Stimulated activated CD4-positive, alpha-beta T cell treated with anti-CD3 and anti-CD28 coated beads, TNF-alpha, amount 100 ng/mL, for 48 hours (primary cell): ENCODE data around the gene HSPB8.

Experiments used
- DNase-seq, 3 donors: peaks; one replicate each; pipeline ENCODE4 v3.0.0-alpha.2; 2020; ENCODE audit warnings: low read depth in 3 of 3

Gene HSPB8, protein sequence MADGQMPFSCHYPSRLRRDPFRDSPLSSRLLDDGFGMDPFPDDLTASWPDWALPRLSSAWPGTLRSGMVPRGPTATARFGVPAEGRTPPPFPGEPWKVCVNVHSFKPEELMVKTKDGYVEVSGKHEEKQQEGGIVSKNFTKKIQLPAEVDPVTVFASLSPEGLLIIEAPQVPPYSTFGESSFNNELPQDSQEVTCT

DNA sequence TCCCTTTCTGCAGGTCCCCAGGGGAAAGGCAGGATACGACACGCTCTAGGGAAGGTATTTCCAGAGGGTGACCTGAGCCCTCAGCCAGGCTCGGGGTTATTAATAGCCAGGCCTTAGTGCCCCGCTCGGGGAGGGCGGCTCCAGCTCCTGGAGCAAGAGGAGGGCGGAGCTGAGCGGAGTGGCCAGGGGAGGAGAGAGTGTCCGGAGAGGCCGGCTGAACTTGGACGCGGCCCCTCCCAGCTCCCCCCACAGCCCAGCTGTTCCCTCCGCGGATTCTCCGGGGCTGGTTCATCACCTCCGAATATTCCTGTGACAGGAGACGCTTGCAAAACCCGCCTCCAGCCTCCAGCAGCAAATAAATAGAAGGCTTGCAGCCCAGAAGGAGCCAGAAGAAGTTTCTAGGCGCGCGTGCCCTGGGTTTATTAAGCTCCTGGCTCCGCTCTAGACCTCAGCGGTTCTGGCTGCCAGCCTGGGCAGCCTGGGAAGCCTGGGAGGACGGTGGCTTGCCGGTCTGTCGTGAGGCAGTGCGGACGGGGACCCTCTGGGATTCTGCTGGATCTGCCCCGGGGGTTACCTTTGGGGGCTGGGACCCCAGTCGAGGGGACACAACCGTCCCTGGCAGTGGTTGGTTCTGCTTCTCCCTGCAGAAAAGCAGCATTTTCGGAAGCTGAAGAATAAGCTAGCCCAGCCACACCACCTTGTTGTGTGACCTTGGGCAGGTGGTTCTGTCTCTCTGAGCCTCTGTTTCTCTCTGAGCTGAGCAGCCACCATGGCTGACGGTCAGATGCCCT is at the start of gene HSPB8:
Gene HSPB8 (plus strand): TSS at position 388 of the 791 bp plus-strand sequence. CDS start 382 bp downstream, at position 770.
- DNase-seq: no peak

DNA sequence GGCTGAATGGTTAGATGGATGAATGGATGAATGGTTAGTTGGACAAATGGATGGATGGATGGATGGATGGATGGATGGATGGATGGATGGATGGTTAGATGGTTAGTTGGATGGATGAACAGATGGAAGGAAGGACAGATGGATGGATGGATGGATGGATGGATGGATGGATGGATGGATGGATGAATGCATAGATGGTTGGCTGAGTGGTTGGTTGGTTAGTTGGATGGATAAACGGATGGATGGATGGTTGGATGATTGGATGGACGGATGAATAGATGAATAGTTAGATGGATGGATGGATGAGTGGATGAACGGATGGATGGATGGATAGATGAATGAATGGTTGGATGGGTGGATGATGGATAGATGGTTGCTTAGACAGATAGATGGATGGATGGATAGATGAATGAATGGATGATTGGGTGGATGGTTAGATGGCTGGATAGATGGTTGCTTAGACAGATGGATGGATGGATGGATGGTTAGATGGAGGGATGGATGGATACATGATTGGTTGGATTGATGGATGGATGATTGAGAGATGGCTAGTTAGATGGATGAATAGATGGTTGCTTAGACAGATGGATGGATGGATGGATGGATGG is 48.8 kb upstream of the HSPB8 start:
- DNase-seq: no peak

DNA sequence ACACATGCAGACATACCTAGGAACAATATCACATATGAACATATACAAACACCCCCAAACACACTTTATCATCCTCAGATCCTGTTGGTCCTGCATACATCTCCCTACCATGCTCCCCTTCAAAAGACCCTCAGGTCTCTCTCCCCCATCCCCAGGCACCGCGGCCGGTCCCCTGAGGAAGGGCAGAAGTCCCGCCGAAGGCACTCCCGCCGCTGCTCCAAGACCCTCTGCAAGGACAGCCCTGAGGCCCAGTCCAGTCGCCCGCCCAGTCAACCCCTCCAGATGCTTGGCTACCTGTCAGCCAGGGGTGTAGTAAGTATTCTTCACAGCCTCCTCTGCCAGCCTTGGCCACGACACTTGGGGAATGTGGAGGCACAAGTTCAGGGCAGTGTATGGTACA is 48.2 kb upstream of the HSPB8 start:
- DNase-seq: no peak

DNA sequence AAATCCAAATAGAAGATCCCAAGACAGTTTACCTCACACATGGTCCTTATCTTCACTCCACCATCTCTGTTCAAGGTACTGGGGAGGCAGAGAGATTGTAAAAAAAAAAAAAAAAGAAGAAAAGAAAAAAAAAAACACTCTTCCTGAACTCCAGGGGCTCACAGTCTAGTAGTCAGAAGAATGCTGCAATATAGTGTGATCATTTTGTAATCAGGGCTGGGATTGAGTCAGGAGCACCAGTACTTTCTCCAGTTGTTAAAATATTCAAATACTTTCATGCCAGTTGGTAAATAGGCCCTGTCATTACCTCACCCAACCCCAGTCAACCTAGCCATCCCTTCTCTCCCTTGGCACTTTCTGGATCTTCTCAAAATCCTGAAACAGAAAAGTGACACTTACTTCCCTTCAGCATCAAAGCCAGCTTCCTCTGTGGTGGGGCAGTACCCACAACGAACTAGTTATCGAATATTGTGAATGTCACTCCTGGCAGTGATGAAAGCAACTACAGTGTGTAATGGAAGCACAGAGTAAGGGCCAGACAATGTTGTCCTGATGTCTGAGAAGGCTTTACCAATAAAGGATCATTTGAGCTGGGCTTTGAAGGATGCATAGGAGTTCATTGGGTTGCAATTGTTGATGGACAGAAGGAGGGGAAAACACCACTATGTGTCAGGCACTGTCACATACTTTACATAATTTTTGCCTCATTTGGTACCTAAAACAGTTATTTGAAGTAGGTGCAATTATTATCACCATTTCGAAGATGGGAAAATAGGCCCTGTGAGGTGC is 44.3 kb upstream of the HSPB8 start:
- DNase-seq: no peak

DNA sequence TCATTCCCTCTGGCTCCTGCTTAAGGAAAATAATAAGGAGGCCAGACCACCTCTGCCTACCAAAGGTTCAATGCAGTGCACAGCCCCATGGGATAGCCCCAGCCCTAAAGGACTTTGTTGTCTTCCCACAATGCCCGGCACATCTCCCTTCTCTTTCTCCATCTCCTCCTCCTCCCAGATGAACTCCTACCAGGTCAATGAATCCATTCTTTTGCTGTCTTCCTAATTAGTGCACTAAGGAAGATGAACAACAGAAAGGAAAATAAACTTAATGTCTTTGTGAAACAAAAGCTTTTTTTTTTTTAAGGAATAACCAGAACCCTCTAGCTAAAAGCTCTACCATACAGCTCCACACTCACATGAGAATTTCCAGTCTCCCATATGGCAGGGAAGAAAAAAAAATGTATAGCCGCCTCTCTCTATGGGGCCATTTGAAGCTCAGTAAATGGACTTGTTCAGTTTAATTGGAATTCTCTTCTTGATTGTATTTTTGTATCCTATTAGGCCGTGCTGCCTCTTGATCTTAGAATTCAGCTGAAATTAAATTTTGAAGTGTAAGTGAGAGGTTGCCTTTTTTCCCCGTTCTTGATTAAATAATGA is 41.8 kb upstream of the HSPB8 start:
- no peak for DNase-seq

DNA sequence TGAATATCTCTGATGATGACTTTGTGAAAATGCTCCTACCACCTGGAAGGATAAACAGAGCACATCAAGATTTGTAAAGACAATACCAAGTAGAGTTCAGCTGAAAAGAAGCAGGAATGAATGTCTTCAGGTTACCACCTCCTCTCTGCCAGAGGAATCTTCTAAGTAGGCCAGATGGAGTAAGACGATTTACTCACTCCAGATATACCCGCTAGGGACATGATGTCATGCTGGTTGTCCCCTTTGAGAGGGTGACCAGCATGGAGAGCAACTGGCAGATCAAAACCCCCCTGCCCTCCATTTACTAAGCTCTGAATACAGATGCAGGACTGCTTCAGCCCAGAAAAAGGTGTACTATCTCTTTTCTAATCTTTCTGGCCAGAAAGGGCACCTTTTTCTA is 39.3 kb upstream of the HSPB8 start:
- no peak for DNase-seq

DNA sequence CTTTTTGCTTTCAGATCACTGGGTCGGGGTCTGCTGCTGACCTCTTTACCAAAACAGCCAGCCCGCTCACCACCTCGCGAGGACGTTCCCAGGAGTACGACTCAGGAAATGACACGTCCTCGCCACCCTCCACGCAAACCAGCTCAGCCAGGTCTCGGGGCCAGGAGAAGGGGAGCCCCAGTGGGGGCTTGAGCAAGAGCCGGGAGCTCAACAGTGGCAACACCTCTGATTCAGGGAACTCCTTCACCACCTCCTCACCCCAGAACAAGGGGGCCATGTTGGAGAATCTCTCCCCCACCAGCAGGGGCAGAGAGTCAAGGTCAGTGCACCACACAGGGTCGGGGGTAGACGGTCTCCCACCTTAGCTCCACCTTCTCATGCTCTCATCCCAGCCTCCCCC is 33.4 kb upstream of the HSPB8 start:
- no peak for DNase-seq

DNA sequence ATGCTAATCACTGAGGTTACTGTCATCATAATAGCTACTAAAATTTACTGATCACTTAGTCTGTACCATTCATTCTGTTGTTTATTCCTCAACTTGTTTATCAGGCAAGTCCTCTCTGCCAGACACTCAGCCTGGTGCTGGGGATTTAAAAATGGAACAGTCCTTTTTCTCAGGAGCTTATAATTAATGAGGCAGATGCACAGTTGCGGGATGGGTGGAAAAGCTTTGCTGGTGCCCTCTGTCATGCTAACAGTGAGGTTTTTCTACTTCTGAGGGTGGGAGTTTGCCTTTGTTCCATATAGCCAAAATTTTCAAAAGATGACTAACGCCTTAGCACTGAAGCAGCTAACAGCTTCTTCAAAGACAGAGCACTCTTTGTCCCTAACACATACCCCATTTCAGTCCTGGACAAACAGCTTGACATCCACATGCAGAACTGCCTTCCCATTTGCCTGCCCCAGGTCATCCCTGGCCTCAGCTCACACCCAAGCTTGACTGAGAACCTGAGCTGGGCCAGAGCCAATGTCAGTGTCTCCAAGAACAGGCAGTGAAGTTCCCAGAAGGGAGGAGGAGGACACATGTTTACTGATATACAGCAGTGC is 30.8 kb upstream of the HSPB8 start:
- no peak for DNase-seq

DNA sequence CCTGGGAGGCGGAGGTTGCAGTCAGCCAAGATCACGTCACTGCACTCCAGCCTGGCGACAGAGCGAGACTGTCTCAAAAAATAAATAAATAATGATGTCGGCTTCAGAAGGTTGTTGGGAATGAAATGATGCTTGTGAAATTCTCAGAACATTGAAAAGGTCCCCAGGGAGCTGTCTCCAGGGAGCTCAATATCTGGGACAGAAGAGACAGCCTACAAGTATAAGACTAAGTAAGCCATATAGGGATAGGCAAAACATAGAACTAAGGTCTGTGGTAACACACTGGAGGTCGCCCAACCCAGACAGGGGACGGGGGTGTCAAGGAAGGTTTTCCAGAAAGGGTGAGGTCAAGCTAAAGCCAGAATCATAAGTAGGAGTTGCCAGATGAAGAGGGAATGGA is 29.5 kb upstream of the HSPB8 start:
- DNase-seq: no peak

DNA sequence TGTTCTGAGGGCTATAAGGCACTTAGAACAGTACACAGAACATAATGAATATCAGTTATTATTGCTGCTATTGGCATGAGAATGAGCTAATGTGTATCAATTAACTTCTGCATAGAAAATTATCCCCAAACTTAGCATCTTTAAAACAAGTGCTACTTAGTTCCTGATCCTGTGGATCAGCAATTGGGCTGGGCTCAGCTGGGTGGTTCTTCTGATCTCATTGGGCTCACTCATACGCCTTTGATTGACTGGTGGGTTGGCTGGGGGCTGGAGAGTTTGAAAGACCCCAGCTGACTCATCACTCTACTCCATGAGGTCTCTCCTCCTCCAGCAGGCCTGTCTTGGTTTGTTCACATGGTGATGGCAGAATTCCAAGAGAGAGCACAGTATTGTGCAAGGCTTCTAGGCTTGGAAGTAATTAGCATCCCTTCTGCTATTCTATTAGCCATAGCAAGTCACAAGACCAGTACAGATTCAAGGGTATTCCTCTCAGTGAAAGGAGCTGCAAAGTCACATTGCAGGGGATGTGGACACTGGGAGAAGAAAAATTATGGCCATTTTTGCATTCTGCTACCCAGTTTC is 27.2 kb upstream of the HSPB8 start:
- no peak for DNase-seq

DNA sequence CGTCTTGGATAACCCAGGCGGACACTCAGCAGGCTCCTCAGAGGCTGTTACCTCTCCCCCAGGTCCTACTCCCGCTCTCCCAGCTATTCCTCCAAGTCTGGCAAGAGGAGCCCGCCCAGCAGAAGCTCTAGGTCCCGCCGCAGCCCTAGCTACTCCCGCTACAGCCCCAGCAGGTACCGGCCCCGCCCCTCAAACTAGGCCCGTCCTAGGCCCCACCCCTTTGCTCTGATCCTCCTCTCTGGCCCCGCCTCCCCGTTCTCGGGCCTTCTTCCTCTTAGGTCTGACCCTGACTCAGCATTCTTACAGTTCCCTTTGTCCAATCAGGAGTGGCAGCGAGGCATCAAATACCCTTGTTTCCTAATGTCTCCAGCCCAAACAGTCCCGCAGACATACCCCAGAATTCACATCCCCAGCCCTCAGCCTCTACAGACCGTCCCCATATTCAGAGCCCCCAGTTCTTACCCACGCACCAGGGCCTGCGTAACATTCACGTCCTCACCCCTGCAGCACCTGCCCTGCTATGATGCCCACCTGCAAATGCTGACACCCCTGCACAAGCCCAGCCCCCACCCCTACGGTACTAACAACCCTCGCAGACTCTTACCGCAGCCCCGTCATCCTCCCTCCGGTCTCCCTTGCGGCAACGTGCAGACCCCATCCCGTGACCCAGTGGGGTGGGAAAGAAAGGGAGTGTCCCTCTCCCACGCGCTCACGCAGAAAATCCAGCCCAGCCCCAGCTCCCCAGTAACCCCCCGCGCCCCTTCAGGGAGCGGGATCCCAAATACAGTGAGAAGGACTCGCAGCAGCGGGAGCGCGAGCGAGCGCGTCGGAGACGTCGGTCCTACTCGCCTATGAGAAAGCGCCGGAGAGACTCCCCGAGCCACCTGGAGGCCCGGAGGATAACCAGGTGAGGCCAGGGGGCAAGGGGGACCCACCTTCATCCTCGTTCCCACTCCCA is 25.0 kb upstream of the HSPB8 start:
- DNase-seq: no peak

DNA sequence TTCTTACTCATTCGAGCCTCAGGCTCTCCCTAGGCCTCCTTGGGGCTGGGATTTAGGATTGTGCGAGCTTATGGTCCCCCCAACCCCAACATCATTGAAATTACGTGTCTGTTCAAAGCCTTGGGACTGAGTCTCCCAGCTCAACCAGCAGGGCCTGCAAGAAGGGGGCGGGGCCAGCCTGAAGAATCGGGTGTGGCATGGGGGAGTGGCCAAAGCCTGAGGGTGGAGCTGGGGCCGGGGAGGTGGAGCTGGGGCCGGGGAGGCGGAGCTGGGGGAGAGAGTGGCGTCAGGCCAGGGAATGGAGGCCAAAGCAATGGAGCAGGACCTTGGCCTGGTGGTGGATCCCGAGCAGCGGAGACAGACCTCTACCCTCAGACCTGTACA is 24.3 kb upstream of the HSPB8 start:
- no peak for DNase-seq

DNA sequence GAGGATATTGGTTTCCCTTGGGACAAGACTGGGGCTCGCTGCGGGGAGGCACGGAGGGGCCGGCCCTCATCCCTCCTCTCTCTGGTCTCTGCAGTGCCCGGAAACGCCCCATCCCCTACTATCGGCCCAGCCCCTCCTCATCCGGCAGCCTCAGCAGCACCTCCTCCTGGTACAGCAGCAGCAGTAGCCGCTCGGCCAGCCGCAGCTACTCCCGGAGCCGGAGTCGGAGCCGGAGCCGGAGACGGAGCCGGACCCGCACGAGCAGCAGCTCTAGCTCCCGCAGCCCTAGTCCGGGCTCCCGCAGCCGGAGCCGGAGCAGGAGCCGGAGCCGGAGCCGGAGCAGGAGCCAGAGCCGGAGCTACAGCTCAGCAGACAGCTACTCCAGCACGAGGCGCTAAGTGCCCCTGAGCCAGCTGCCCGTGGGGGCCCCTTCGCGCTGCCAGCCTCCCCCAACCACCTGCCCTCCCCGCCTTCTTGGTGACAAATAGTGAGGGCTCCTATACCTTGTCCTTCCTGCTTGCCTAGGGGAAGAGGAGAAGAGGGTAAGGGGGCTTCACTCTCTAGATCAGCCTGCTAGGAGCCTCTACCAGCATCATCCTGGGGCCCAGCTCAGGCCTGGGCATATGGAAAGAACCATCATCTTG is 22.2 kb upstream of the HSPB8 start:
- DNase-seq: no peak

DNA sequence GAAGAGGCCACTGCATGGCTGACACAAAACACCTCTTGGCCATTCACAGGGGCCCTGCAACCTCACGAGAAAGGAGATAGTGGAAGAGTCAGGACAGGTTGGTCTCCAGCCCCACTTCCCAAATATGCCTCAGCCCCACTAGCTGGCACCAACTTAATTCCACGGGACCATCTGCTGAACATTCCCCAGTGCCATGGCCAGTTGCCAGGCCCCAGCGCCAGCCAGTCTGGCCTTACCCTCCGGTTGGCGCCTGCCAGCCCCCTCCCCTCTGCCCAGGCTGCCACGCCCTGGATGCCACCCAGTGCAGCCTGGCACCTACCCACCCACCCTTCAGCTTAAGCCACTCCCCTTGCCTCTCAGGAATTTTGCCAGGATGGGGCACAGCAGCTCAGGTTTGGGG is 21.2 kb upstream of the HSPB8 start:
- no peak for DNase-seq

DNA sequence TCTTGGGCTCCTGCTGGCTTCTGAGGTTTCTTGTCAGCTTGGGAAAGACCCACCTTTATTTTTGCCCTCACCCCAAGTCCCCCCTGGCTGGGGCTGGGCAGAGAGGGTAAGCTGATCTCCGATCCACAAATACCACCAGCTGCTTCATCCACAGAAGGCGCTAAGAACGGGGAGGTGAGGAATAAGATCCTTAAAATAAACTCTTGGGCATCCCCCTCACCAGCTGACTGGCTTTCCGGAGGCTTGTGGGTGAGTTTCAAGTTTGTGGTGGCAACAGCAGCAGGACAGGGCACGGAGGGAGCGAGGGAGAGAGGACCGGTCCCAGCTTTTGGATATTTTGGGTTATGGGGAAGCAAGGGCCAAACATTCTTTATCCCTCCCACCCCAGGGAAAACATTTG is 20.8 kb upstream of the HSPB8 start:
- DNase-seq: no peak

DNA sequence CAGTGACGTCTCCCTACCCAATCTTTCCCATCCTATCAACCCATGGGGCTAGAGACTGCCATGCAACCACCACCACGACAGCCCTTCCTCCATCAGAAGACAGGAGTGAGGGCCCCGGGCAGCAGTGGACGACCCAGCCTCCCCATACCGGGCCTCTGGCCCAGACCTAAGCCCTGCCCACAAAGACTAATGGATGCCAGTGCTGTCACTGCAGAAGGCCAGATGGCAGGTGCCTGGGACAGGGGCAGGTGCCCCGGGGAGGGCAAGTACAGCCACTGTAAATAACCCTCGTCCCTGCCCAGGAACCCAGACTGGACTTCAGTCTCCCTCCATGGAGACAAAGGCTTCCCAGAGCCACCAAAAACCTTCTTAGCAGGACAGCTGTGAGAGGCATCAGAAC is 20.3 kb upstream of the HSPB8 start:
- no peak for DNase-seq

DNA sequence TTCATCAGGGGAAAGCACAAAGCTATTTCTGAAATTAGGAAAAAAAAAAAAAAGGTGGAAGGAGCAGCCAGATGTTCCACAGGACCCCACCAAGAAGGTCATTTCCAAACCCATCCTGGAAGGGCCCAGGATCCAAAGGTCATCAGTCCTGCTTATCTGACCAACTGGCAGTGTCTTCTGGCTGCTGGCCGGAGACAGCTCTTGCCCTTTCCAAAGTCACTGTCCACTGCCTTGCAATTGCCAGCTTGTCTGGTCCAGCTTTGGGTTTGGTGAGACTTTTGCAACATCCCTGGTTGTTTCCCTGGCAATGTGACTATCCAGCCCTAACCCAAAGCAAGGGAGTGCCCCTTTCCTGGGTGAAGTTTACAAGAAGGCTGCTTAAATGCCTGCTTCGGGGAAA is 18.9 kb upstream of the HSPB8 start:
- DNase-seq: no peak

DNA sequence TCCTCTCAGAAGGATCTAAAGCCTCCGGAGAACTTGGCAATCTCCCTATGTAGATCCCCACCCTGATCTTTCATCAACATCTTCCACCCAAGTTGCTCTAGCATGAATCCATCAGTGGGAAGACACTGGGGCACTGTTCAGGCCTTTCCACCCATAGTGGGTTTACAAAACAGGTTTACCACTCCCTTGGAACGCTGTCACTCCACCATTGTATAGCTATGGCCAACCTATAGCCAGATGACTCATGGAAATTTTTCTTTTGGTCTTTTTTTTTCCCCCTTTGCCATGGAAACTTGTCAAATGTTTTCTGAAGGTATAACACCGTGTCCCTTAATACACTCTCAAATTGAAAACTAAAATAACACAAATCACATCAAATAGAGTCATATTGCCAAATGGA is 10.8 kb upstream of the HSPB8 start:
- DNase-seq: no peak

DNA sequence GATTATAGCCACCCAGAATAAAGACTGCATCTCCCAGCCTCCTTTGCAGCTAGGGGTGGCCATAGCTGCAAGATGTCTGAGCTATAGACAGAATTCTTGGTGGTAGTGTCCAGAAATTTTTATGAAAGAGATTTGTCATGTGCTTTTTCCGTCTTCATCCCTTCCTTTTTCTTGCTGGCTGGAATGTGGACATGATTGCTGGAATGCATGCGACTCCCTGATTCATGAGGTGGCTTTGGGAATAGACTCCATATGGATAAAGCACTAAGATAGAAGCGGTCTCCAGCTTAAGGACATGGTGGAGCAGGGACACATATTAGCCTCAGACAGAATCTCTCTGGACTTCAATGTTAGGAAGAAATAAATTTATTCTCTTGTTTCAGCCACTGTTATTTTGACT is 10.0 kb upstream of the HSPB8 start:
- DNase-seq: no peak

DNA sequence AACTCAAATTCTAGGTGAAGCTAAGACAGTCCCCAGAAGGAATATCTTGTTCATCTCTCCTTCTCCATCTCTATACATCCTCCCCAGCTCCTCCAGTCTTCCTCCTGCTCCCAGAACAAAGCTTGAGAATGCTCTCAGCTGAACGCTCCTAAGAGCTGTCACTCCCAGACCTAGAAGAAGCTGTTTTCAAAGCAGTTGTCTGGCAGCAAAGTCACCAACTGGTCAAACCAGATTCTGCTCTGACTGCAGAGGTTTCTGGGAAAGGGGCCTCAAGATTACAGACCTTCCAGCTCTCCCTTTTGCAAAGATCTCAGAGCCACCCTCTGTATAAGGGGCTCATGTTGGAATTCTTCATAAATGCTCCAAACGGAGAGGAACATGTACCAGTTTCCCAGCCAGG is 9.6 kb upstream of the HSPB8 start:
- DNase-seq: no peak
